ENCODE results near the gene CMTM4.

CMTM4 gene

DNA sequence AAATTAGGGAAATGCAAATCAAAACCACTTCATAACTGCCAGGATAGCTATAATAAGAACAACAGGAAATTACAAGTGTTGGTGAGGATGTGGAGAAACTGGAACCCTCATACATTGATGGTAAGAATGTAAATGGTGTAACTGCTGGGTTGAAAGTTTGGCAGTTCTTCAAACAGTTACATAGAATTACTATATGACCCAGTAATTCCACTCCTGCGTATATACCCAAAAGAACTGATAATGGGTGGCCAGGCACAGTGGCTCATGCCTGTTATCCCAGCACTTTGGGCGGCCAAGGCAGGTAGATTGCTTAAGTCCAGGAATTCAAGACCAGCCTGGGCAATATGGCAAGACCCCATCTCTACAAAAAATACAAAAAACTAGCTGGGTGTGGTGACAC, 4.5 kb upstream of the CMTM4 start:
- Histone ChIP-seq H3K9me3 (ENCODE audit: low read depth, low read length) (no peaks in the 10 kb centered on the region), H3K9ac (ENCODE audit: insufficient read length) (no peak overlapping the region), H3K27ac (no peak overlapping the region), H3K36me3 (ENCODE audit: insufficient read depth, low read length) (no peaks in the 10 kb centered on the region), H3K4me3 (no peak overlapping the region)
- no peak for DNase-seq (ENCODE audit: low read depth, low spot score)
- TF ChIP-seq POLR2AphosphoS5 (IDR thresholded peaks at IDR 0.05; ENCODE audit: borderline replicate concordance, low read depth, low read length) (no peak), EZH2 (IDR thresholded peaks at IDR 0.05) (no peak), FOXP2 (optimal IDR thresholded peaks at IDR 0.05; ENCODE audit: control extremely low read depth, extremely low read length, insufficient read depth) (no peak)

DNA sequence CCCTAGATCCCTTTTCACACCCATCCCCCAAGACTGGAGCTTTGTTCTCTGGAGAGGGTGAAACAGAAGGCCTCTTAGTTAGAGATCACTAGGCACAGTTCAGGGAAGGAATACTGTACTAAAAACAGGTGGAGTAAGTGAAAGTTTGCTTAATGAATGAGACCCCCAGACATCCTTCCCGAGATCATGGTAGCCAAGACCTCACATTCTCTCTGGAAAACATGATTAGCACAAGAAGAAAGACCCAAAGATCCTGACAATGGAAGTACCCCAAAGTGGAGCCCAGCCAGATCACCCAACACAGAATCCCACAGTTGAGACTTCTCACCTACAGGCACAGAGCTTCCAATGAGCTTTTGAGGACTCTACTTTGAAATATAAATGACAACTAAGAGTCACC, 3.4 kb upstream of the CMTM4 start:
- no peak for TF ChIP-seq FOXP2 (optimal IDR thresholded peaks at IDR 0.05; ENCODE audit: control extremely low read depth, extremely low read length, insufficient read depth)
- no peak for TF ChIP-seq POLR2AphosphoS5 (IDR thresholded peaks at IDR 0.05; ENCODE audit: borderline replicate concordance, low read depth, low read length)
- TF ChIP-seq EZH2 (IDR thresholded peaks at IDR 0.05): no peak
- H3K9me3 ChIP-seq (ENCODE audit: low read depth, low read length): no peaks in the 10 kb centered on the region
- no peak overlapping the region for H3K9ac ChIP-seq (ENCODE audit: insufficient read length)
- H3K36me3 ChIP-seq (ENCODE audit: insufficient read depth, low read length): no peaks in the 10 kb centered on the region
- DNase-seq (ENCODE audit: low read depth, low spot score): no peak
- H3K4me3 ChIP-seq: no peak overlapping the region
- H3K27ac ChIP-seq: no peak overlapping the region

DNA sequence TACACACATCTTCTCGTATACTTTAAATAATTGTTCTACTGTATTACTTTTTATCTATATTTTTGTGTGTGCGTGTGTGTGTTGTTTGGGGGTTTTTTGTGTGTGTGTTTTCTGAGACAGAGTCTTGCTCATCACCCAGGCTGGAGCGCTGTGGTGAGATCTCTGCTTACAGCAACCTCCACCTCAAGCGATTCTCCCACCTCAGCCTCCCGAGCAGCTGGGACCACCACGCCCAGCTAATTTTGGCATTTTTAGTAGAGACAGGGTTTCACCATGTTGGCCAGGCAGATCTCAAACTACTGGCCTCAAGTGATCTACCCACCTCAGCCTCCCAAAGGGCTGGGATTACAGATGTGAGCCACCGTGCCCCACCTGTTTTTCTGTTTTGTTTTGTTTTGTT, 1.5 kb upstream of the CMTM4 start:
- no peak overlapping the region for H3K27ac ChIP-seq
- no peaks in the 10 kb centered on the region for H3K36me3 ChIP-seq (ENCODE audit: insufficient read depth, low read length)
- no peaks in the 10 kb centered on the region for H3K9me3 ChIP-seq (ENCODE audit: low read depth, low read length)
- no peak for TF ChIP-seq FOXP2 (optimal IDR thresholded peaks at IDR 0.05; ENCODE audit: control extremely low read depth, extremely low read length, insufficient read depth)
- TF ChIP-seq POLR2AphosphoS5 (IDR thresholded peaks at IDR 0.05; ENCODE audit: borderline replicate concordance, low read depth, low read length): no peak
- no peak for TF ChIP-seq EZH2 (IDR thresholded peaks at IDR 0.05)
- H3K9ac ChIP-seq (ENCODE audit: insufficient read length): no peak overlapping the region
- no peak for DNase-seq (ENCODE audit: low read depth, low spot score)
- H3K4me3 ChIP-seq: no peak overlapping the region

- TF ChIP-seq POLR2AphosphoS5 (IDR thresholded peaks at IDR 0.05; ENCODE audit: borderline replicate concordance, low read depth, low read length) (no peak), FOXP2 (optimal IDR thresholded peaks at IDR 0.05; ENCODE audit: control extremely low read depth, extremely low read length, insufficient read depth) (no peak), EZH2 (IDR thresholded peaks at IDR 0.05) (no peak)
- Histone ChIP-seq H3K27ac (no peak overlapping the region), H3K9ac (ENCODE audit: insufficient read length) (peak overlapping the region; percentile 63), H3K4me3 (peak overlapping the region; percentile 75), H3K9me3 (ENCODE audit: low read depth, low read length) (no peaks in the 10 kb centered on the region), H3K36me3 (ENCODE audit: insufficient read depth, low read length) (no peaks in the 10 kb centered on the region)
- DNase-seq (ENCODE audit: low read depth, low spot score): no peak
Observed at GRCh38 chr16:66695935-66696668, 441 bp downstream of the CMTM4 start.

DNA sequence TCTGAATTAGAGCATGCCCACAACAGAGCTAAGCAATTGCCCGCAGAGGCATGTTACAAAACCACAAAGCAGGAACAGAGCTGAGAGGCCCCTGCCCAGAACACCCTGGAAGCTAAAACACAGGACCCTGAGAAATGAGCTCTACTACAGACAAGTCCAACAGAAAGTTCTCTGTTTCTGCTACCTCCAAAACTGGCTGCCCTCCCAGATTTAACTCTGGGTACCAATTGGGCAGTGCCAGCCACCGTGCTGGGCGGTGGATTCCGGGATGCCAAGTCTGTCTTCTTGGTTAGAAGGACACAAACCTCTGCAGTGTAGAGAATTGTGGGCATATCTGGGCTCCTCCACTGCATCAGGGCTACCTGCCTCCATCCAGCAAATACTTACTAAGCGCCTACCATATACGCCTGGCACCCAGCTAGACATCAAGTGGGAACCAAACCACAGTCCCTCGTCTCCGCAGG, 1.0 kb downstream of the CMTM4 start:
- Histone ChIP-seq H3K36me3 (ENCODE audit: insufficient read depth, low read length) (no peaks in the 10 kb centered on the region), H3K27ac (no peak overlapping the region), H3K4me3 (peak overlapping the region; percentile 75), H3K9ac (ENCODE audit: insufficient read length) (peak overlapping the region; percentile 6), H3K9me3 (ENCODE audit: low read depth, low read length) (no peaks in the 10 kb centered on the region)
- no peak for DNase-seq (ENCODE audit: low read depth, low spot score)
- TF ChIP-seq POLR2AphosphoS5 (IDR thresholded peaks at IDR 0.05; ENCODE audit: borderline replicate concordance, low read depth, low read length): no peak

DNA sequence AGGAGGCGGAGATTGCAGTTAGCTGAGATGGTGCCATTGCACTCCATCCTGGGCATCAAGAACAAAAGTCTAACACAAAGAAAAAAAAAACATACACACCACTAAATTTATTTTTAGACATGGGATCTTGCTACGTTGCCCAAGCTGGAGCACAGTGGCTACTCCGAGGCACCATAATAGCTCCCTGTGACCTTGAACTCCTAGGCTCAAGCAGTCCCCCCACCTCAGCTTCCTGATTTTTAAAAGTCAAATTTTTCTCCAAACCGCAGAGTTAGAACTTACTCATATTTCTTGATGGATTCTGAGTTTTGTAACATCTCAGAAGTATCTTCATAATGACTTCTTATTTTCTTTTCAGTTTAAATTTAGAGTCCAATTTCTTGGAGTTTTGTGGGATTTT, 3.4 kb downstream of the CMTM4 start:
- no peak overlapping the region for H3K9ac ChIP-seq (ENCODE audit: insufficient read length)
- TF ChIP-seq FOXP2 (optimal IDR thresholded peaks at IDR 0.05; ENCODE audit: control extremely low read depth, extremely low read length, insufficient read depth): no peak
- no peak for TF ChIP-seq POLR2AphosphoS5 (IDR thresholded peaks at IDR 0.05; ENCODE audit: borderline replicate concordance, low read depth, low read length)
- TF ChIP-seq EZH2 (IDR thresholded peaks at IDR 0.05): no peak

GRCh38 chr16:66692341-66692740, 4.2 kb downstream of the CMTM4 start:
- Histone ChIP-seq H3K9ac (ENCODE audit: insufficient read length) (no peak overlapping the region), H3K27ac (no peak overlapping the region), H3K36me3 (ENCODE audit: insufficient read depth, low read length) (no peaks in the 10 kb centered on the region), H3K4me3 (no peak overlapping the region), H3K9me3 (ENCODE audit: low read depth, low read length) (no peaks in the 10 kb centered on the region)
- no peak for DNase-seq (ENCODE audit: low read depth, low spot score)
- no peak for TF ChIP-seq POLR2AphosphoS5 (IDR thresholded peaks at IDR 0.05; ENCODE audit: borderline replicate concordance, low read depth, low read length)
- no peak for TF ChIP-seq FOXP2 (optimal IDR thresholded peaks at IDR 0.05; ENCODE audit: control extremely low read depth, extremely low read length, insufficient read depth)
- no peak for TF ChIP-seq EZH2 (IDR thresholded peaks at IDR 0.05)

More for the DNA sequence above, 3.4 kb downstream of the CMTM4 start:
- no peak overlapping the region for H3K4me3 ChIP-seq
- no peak for DNase-seq (ENCODE audit: low read depth, low spot score)
- H3K9me3 ChIP-seq (ENCODE audit: low read depth, low read length): no peaks in the 10 kb centered on the region
- no peaks in the 10 kb centered on the region for H3K36me3 ChIP-seq (ENCODE audit: insufficient read depth, low read length)
- H3K27ac ChIP-seq: no peak overlapping the region

DNA sequence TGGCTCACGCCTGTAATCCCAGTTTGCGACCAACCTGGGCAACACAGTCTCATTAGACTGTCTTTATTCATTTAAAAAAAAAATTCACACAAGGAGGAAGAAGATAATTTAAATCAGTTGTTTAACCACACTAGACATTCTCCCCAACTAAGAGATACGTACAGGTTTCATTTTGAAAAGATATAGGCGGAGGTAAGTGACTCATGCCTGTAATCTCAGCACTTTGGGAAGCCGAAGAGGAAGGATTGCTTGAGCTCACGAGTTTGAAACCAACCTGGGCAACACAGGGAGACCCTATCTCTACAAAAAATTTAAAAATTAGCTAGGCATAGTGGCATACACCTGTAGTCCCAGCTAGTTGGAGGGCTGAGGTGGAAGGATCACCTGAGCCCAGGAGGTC, 5.3 kb downstream of the CMTM4 start:
- Histone ChIP-seq H3K4me3 (no peak overlapping the region), H3K9me3 (ENCODE audit: low read depth, low read length) (no peaks in the 10 kb centered on the region), H3K9ac (ENCODE audit: insufficient read length) (no peak overlapping the region), H3K27ac (no peak overlapping the region), H3K36me3 (ENCODE audit: insufficient read depth, low read length) (no peaks in the 10 kb centered on the region)
- no peak for DNase-seq (ENCODE audit: low read depth, low spot score)
- TF ChIP-seq FOXP2 (optimal IDR thresholded peaks at IDR 0.05; ENCODE audit: control extremely low read depth, extremely low read length, insufficient read depth) (no peak), POLR2AphosphoS5 (IDR thresholded peaks at IDR 0.05; ENCODE audit: borderline replicate concordance, low read depth, low read length) (no peak), EZH2 (IDR thresholded peaks at IDR 0.05) (no peak)

All from SK-N-MC (cell line).